NCI-H2196 (cell line): ENCODE results near the gene SLC5A11.
A peak's percentile ranks its signal among the peaks of the same experiment; 100 is the strongest.
"Not testable (repeated sequence)": the region's sequence is repeated elsewhere in the genome, so short reads cannot be mapped to it uniquely, and the experiment has no call there.

ENCODE experiments used
- DNase-seq: peaks from one replicate; lab custom pipeline; 2025; ENCODE audit not compliant: unreplicated experiment; lab: John Stamatoyannopoulos, UW

The SLC5A11 gene

GRCh38 chr16:24845726-24846547 lies at the start of gene SLC5A11:
Gene SLC5A11 (plus strand): TSS chr16:24845963. CDS start chr16:24858644, 12,681 bp downstream.
- DNase-seq: no peak

- peak; percentile 5 for DNase-seq
Measured at GRCh38 chr16:24800586-24800985, 45.2 kb upstream of the SLC5A11 start.

DNA sequence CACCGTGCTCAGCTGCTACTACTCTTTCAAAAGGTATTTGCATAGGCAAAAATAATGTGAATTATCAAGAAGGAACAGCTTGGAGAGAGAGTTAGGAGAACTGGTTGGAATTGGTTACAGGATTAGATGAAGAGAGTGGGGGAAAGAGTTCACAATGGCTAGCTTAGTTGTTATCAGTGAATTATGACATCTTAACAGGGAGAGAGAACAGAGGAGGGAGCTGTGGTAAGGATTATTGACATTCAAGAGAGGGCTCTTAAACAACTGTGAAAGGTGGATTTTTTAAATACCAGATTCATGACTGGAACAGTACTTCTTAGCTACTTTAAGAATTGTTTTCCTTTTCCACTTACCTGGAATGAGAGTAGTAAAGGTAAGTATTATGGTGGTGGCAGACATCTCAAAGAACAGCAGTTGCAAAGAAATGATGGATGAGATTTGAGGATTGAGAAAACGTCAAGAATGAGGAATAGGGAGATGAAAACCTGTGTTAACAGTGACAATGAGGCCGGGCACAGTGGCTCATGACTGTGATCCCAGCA lies 43.9 kb upstream of the SLC5A11 start:
- DNase-seq: no peak

GRCh38 chr16:24805484-24805883 lies 40.3 kb upstream of the SLC5A11 start:
- DNase-seq: no peak

GRCh38 chr16:24807301-24807700 lies 38.5 kb upstream of the SLC5A11 start:
- DNase-seq: no peak

DNA sequence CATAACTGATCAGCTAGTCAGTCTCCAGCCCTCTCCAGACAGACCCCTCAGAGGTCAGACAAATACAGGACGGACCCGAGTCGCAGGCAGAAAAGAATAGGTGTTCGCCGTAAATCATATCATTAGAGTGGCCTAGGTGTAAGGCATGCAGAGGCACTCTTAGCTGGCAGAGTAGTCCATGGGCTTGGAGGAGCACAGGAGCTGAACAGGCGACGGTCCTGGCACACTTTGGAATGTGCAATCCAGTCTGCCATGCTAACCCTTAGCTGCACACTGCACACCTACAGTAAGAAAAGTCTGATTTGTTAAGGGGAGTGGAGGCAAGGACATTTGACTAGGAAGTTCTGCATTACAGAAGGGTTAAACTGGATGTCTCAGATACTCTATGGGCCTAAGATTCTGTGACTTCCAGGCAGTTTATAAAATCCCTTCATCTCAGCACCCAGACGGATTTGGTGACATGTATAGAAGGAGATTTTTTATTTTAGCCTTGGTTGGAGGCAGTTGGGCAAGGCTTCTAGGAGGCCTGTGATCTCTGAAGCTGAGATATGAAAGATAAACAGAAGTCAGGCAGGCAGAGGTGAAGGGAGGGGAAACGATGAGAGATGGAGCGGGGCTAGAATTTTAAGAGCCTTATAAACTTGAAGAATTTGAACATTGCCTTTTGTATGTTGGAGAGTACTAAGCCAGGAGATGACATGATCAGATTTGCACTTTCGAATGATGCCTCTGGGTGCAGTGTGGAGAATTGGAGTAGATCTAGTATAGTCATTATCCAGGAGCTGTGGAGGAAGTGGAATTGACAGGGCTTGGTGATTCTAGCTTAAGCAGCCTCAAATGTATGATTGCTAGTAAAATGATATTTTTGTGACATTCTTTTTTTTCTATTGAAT lies 34.6 kb upstream of the SLC5A11 start:
- no peak for DNase-seq

- DNase-seq: not testable (repeated sequence)
Measured at GRCh38 chr16:24812813-24813212, 33.0 kb upstream of the SLC5A11 start.

DNA sequence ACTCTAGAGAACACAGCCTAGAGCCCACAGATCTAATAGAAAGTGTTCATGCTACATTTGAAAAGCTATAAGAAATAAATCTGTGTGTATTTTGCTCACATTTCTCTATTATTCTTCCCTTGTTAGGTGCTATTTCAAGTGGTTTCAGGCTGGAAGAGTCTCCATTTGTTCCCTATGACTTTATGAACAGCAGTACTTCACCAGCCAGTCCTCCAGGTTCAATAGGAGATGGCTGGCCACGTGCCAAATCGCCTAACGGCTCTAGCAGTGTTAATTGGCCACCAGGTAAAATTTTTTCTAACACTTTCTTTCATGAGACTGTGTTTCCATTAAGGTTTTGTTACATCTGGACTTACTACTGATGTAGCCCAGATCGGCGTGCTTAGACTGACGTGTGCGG lies 30.7 kb upstream of the SLC5A11 start:
- DNase-seq: peak; percentile 22

GRCh38 chr16:24816688-24817087 lies 29.1 kb upstream of the SLC5A11 start:
- DNase-seq: no peak

DNA sequence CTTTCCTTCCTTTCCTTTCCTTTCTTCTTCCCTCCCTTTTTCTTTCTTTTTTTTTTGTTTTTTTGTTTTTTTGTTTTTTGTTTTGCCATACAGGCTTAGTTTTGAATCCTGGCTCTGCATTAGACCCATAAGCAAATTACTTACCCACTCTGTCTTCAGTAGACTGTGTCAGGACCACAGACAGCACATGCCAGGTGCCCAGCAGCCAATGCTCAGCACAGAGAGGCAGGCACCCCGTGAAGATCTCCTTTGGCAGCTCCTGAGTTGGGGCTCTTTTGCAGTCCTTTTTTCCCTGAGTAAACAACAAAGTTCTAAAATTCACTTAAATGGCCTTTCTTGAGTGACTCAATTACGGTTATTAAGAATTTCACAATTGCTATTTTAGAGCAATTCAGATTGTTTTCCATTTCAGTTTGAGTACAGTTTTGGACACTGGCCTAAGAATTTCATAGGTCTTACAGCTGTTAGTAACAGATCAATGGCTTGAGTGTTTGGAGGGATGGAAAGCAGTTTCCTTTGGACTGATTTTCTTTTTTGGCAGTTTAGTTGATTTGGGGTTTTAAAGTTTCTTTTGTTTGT lies 26.2 kb upstream of the SLC5A11 start:
- no peak for DNase-seq

DNA sequence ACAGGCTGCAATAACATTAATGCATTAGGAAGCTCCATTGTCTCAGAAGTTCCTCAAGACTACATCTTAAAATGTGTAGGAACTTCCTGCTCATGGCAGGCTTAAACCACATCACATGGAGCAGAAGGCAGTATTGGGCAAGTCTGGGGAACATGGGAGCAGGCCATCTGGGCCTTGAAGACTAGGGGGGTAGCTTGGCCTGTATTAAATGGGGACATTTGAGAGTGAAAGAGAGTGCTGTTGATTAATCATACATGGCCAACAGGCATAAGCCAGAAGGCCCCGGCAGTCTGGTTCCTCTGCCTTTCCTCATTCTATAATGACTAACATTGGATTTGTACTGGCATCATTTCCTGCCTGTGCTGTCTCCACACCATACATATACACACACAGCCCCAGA lies 25.2 kb upstream of the SLC5A11 start:
- no peak for DNase-seq

GRCh38 chr16:24821129-24821528 lies 24.6 kb upstream of the SLC5A11 start:
- DNase-seq: no peak

DNA sequence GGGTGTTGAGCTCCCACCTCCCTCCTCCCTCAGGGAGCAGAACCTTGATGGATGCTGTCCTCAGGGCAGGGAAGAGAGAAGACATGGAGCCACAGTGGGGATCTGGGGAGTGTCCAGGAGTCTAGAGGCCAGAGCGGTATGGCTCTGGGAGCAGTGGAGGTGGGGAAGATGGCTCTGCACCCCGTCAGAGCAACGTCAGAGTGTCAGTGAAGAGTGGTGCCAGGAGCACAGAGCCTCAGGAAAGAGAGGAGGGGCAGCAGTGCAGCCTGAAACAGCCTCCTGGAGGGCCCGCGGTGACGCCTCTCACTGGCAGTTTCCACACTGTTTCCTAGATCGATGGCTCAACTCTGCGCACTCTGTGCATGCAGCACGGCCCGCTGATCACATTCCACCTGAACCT lies 23.2 kb upstream of the SLC5A11 start:
- no peak for DNase-seq

GRCh38 chr16:24822974-24823373 lies 22.8 kb upstream of the SLC5A11 start:
- no peak for DNase-seq

DNA sequence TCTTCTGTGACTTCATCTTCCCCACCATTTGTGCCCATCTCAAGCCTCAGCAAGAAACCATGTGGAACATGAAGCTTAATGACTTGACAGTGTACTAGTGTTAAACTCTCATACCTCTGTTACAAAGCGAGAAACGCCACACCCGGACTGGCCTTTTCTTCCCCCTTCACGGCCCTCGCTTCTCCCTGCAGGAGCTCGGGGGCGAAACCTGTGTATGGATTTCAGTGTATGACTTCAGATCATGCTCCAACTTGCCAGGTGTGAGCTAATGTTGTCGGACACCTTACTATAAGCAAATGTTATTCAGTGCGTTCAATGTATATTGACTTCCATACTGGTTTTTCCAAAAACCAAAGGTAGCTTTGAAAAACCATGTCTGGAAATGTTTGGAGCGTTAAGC lies 20.1 kb upstream of the SLC5A11 start:
- DNase-seq: no peak

DNA sequence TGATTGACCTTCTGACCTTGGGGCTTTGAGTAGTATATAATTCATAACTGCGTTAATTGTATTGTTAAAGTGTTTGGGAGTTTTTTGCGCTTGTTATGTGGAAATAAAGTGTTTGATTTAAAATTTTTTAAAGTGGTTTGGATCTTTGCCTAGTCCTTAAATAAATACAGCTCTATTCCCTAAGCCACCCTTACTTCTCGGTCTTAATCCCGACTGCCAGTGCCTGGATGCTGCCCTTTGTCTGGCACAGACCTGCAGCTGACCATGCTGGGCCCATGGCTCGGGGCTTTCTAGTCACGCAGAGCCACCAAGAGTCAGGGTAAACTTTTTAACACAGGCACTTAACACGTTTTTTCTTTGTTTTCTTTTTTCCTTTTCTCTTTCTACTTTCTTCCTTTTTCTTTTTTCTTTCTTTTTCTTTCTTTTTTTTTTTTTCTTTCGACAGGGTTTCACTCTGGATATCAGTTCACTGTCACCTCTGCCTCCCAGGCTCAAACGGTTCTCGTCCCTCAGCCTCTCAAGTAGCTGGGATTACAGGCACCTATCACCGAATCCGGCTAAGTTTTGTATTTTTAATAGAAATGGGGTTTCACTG lies 19.6 kb upstream of the SLC5A11 start:
- DNase-seq: no peak

DNA sequence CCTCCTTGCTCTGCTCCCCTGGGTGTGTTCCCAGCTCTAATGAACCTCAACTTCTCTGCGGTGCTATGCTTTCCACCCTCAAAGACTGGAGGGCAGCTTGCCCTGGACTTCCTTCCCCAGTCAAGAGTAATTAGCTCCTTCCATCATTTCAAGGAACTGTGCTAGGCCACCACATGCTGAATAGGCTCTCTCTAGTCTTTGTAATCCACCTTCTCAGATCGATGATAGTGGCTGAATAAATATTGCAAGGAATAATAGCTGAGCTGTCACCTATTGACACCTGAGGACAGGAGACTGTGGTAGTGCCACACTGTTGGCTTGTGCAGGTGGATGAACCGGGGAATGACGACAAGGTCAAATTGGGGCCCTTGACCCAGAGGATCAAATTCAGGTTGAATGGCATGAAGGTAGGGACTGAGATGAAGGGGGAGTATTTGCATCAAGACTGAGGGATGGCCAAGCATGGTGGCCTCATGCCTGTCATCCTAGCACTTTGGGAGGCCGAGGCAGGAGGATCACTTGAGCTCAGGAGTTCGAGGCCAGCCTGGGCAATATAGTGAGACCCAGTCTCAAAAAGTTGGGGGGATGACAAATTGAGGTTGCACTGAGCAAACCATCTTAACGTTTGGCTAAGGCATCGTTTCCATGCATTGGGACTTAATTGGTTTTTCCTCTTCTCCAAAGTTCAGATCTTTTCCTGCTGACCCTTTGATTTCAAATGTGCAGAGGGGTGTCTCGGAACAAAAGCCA lies 18.8 kb upstream of the SLC5A11 start:
- DNase-seq: no peak

- no peak for DNase-seq
Measured at GRCh38 chr16:24829153-24829552, 16.6 kb upstream of the SLC5A11 start.

DNA sequence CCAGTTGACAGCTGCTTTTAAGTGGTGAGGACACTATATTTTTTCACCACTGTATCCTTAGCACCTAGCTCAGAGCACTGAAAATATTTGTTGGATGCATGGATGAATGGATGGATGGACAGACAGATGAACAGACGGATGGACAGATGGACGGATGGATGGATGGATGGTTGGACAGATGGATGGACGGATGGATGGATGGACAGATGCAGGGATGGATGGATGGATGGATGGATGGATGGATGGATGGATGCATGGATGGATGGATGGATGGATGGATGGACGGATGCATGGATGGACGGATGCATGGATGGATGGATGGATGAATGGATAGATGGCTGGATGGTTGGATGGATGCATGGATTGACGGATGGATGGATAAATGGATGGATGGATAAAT lies 12.4 kb upstream of the SLC5A11 start:
- DNase-seq: no peak
